Central memory CD8-positive, alpha-beta T cell (primary cell): Measurements from ENCODE around the gene LEAP2.

Source experiments
- ATAC-seq: fragments of 150-1000 bp; cut with Tn5 transposase; replicated peaks from 2 replicates; pipeline ENCODE4 v1.10.0; 2022; ENCODE audit warnings: mild to moderate bottlenecking, moderate FRiP score, moderate number of reproducible peaks; ENCODE audit not compliant: poor library complexity, severe bottlenecking; ENCODE audit errors: extremely low read depth
- DNase-seq, 2 donors: peaks; one replicate each; pipeline ENCODE4 v3.0.0; 2021; ENCODE audit warnings: low spot score in 2 of 2
- H3K27ac Mint-ChIP-seq: one replicate; pipeline ENCODE4 v1.8.0; 2022; ENCODE audit warnings: low read depth, mild to moderate bottlenecking, moderate library complexity, mixed read lengths
- H3K27me3 Mint-ChIP-seq: one replicate; pipeline ENCODE4 v1.8.0; 2022; ENCODE audit warnings: mixed read lengths
- H3K36me3 Mint-ChIP-seq: one replicate; pipeline ENCODE4 v1.8.0; 2022; ENCODE audit warnings: mild to moderate bottlenecking, moderate library complexity, mixed read lengths; ENCODE audit not compliant: insufficient read depth
- H3K4me1 Mint-ChIP-seq: one replicate; pipeline ENCODE4 v1.8.0; 2022; ENCODE audit warnings: mixed read lengths
- H3K4me3 Mint-ChIP-seq: one replicate; pipeline ENCODE4 v1.8.0; 2022; ENCODE audit warnings: mild to moderate bottlenecking, moderate library complexity, mixed read lengths
- H3K9me3 Mint-ChIP-seq: one replicate; pipeline ENCODE4 v1.8.0; 2022; ENCODE audit warnings: mixed read lengths

The LEAP2 gene, protein sequence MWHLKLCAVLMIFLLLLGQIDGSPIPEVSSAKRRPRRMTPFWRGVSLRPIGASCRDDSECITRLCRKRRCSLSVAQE

GRCh38 chr5:132873119-132873929 lies at the start of gene LEAP2:
LEAP2 (plus strand) TSS chr5:132873668; CDS start chr5:132873695, 27 bp downstream.
- no peak for DNase-seq
- ATAC-seq, result no peak
- H3K27ac Mint-ChIP-seq, result peak within 1 kb of the TSS; percentile 35
- no peak within 1 kb of the TSS for H3K4me3 Mint-ChIP-seq
- H3K27me3 Mint-ChIP-seq, result no peaks in the 10 kb centered on the region
- H3K9me3 Mint-ChIP-seq, result no peaks in the 10 kb centered on the region
- H3K4me1 Mint-ChIP-seq, result no peaks in the 10 kb centered on the region
- peaks cover 19% of the 10 kb centered on the region for H3K36me3 Mint-ChIP-seq

DNA sequence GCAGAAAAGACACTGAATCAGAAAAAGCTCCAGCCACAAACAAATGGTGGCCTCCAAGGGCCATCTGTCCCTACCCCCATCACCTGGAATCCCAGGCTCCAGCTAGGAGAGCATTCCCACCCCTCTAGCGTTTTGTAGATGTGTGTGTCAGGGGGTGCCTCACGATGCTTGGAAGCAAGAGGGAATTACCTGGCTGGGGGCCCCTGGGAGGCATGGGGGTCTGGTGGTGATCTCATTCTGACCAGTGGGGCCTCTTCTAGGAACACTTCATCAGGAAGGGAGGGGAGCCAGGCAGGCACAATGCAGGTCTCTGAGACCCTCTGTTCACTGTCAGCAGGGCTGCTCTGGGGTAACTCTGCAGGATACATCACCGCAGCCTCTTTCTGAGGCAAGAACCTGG lies 49.0 kb upstream of the LEAP2 start:
- Mint-ChIP-seq H3K27me3 (peaks cover 53% of the 10 kb centered on the region), H3K9me3 (no peaks in the 10 kb centered on the region), H3K27ac (no peak overlapping the region), H3K4me1 (peaks cover 10% of the 10 kb centered on the region), H3K36me3 (peaks cover 2% of the 10 kb centered on the region), H3K4me3 (no peak overlapping the region)
- ATAC-seq (no peak), DNase-seq (no peak)

DNA sequence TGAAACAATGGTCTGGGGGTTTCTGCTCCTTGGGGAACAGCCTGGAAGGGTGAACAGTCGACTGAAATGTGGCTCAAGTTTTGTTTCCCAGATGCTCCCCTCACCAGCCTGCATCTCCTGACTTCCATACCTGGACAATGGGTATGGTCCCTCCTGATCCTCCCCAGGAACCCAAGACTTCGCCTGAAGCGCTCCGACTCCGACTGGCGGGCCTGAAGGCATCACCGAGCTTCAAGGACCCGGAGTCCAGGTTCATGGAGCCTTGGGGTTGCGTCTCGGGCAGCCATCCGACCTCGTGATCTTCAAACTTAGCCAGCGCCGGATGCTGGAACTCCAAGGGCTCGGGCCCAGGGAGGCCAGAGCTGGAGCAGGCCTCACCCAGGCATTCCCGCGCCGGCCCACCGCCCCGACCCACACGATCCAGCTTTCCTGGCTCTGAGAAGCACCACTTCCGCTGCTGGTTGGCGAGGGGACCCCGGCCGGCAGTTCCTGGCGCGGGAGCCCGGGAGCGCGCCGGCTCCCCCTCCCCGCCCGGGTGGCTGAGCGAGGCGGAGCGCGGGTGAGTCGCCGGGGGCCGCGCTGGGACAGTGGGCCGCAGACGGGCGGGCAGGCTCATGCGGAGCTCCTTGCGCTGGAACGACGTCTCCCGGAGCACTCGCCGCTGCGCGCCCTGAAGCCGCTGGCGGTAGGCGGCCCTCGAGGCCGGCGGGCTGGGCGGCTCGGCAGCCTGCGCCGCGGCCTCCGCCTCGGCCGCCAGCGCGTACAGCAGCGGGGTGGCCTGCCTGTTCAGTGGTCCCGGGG lies 48.2 kb upstream of the LEAP2 start:
- no peak for ATAC-seq
- Mint-ChIP-seq H3K4me3 (no peak overlapping the region), H3K27me3 (peaks cover 47% of the 10 kb centered on the region), H3K27ac (no peak overlapping the region), H3K36me3 (peaks cover 5% of the 10 kb centered on the region), H3K9me3 (no peaks in the 10 kb centered on the region), H3K4me1 (peaks cover 13% of the 10 kb centered on the region)
- DNase-seq, result no peak

DNA sequence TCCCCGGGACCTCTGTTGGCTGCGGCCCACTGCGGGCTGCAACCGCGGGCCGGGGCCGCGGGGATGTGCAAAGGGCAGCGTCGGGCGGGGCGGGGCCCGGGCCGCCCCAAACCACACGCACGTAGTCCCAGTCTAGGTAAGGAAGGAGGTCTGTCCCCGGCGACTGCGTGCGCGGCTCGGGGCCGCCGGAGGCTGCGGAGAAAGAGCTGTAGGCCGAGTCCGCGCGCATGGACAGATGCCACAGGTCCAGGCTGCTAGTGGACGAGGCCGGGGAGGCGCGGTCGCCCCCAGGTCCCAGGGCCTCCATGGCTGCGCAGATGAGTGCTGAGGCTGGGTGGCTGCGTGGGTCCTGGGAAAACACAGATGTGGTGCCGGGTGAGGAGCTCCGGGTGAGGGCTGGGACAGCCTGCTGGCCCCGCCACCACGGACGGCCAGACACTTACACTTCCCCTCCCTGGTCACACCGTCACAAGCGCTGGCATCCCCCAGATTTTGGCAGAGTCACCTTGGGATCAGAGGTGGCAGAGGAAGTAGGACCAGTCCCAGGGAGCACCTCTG lies 47.6 kb upstream of the LEAP2 start:
- Mint-ChIP-seq H3K4me3 (no peak overlapping the region), H3K27me3 (peaks cover 44% of the 10 kb centered on the region), H3K4me1 (peaks cover 11% of the 10 kb centered on the region), H3K36me3 (peaks cover 3% of the 10 kb centered on the region), H3K27ac (no peak overlapping the region), H3K9me3 (no peaks in the 10 kb centered on the region)
- DNase-seq (no peak), ATAC-seq (no peak)

GRCh38 chr5:132826424-132827082 lies 46.9 kb upstream of the LEAP2 start:
- H3K4me3 Mint-ChIP-seq, result no peak overlapping the region
- H3K9me3 Mint-ChIP-seq, result no peaks in the 10 kb centered on the region
- peaks cover 3% of the 10 kb centered on the region for H3K36me3 Mint-ChIP-seq
- DNase-seq (no peak), ATAC-seq (no peak)
- peaks cover 50% of the 10 kb centered on the region for H3K27me3 Mint-ChIP-seq
- peaks cover 17% of the 10 kb centered on the region for H3K4me1 Mint-ChIP-seq
- H3K27ac Mint-ChIP-seq, result no peak overlapping the region

DNA sequence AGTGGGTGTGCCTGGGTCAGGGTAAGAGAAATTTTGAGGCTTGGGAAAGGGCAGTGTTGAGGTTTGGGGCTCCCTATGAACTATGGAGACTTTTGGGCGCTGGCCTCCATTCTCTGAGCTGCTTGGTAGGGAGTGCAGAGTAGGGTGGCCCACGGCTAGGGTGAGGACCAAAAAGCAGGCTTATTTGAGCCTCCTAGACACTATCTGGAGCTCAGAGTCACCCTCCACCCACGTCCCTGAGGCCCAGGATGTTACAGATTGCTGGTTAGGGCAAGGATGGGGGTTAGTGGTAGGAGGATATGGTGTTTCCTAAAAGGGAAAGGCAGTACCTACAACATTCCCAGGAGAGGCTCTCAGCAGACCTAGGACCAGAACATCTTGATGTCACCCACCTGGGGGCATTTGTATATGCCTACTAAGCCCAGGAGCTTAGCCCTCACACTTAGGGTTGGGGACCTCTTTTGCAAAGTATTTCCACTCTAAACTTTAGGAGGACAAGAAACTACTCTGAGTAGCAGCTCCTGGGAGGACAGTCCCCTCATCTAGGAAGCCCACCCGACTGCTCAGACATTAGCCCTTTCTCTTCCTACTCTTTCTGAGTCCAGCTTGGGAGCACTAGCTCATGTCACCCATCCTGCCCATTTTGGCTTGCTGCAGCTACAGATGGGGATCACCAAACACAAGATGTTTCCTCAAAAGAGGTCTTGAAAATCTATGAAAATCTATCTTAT lies 45.4 kb upstream of the LEAP2 start:
- DNase-seq (no peak), ATAC-seq (no peak)
- Mint-ChIP-seq H3K36me3 (peaks cover 5% of the 10 kb centered on the region), H3K27ac (no peak overlapping the region), H3K9me3 (no peaks in the 10 kb centered on the region), H3K27me3 (peaks cover 52% of the 10 kb centered on the region), H3K4me1 (peaks cover 17% of the 10 kb centered on the region), H3K4me3 (no peak overlapping the region)

GRCh38 chr5:132828846-132829494 lies 44.5 kb upstream of the LEAP2 start:
- DNase-seq (no peak), ATAC-seq (no peak)
- peaks cover 17% of the 10 kb centered on the region for H3K4me1 Mint-ChIP-seq
- H3K27me3 Mint-ChIP-seq, result peaks cover 45% of the 10 kb centered on the region
- H3K4me3 Mint-ChIP-seq, result peak overlapping the region; percentile 83
- H3K9me3 Mint-ChIP-seq, result no peaks in the 10 kb centered on the region
- H3K27ac Mint-ChIP-seq, result peak overlapping the region; percentile 1
- peaks cover 5% of the 10 kb centered on the region for H3K36me3 Mint-ChIP-seq

- Mint-ChIP-seq H3K4me1 (peaks cover 17% of the 10 kb centered on the region), H3K27me3 (peaks cover 36% of the 10 kb centered on the region), H3K27ac (peak overlapping the region; percentile 74), H3K4me3 (peak overlapping the region; percentile 83), H3K9me3 (no peaks in the 10 kb centered on the region), H3K36me3 (peaks cover 5% of the 10 kb centered on the region)
- DNase-seq (peak; percentile 51 to 62), ATAC-seq (peak; percentile 93)
These were observed 43.6 kb upstream of the LEAP2 start for GRCh38 chr5:132829742-132830435.

DNA sequence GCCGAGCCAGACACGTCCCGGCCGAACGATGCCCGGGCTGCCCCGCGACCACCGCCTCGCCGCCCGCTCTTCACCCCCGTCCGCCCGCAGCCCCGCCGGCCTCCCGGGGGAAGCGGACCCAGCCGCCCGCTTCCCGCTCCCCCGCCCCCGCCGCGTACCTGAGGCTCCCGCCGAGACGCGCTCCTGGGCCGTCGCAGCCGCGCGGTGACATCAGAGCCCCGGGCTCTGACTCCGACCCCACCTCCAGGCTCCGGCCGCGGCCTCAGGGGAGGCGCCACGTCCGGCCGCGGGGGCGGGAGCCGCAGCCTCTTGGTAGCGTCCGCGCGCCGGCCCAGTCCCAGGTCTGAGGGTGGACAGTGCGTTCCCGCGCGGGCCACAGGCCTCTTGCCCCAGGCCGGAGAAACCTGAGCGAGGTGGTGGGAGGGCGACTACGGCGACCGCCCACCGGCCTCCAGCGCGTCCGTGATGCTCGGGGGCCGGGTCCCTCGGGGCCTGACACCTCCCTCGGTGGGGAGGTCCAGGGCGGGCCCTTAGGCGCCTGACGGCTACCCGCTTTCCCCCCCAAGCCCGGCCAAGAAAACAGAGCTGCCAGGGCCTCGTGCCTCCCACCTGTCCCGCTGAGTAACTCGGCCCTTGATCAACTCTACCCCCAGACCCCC lies 42.9 kb upstream of the LEAP2 start, which contains the start of gene SHROOM1:
Gene SHROOM1, minus strand, starts transcription at position 212 of the 659 bp plus-strand sequence. CDS start 4,507 bp downstream, outside the sequence.
- H3K4me1 Mint-ChIP-seq, result peaks cover 17% of the 10 kb centered on the region
- peaks cover 5% of the 10 kb centered on the region for H3K36me3 Mint-ChIP-seq
- peaks cover 33% of the 10 kb centered on the region for H3K27me3 Mint-ChIP-seq
- DNase-seq (no peak), ATAC-seq (peak; percentile 17)
- H3K27ac Mint-ChIP-seq, result peak within 1 kb of the TSS; percentile 80
- no peaks in the 10 kb centered on the region for H3K9me3 Mint-ChIP-seq
- H3K4me3 Mint-ChIP-seq, result peak within 1 kb of the TSS; percentile 83

DNA sequence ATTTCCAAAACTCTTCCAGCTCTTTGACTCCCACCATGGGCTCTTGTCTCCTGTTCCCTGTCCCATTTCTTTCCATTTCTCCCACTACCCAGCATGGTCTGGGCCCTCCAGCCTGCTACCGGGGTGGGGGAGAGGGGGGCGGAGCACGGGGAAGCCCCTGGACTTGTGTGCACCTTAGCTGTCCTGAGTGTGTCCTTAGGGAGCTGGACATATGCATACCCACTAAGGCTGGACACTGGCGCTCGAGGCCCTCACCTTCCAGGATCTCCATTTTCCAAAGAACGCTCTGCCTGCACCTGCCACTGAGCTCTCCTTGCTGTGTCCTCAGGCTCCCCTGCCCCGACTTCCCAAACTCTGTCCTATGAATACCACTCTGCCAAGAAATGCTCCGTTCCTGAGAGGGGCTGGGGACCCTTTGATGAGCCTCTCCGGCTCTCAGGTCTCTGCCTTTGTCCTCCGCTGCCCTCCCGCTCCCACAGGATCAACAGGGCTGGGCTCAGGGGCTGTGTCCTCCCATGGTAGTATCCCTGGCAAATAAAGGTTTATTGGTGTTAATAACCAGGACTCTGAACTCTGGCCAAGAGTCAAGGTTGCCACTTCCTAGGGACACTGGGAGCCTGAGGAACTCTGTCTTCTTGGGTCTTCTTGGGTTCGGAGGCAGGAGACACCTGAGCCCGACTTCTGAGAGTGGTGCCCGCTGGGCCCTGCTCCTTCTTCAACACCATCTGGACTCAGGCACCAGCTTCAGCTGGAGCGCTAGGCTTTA lies 42.2 kb upstream of the LEAP2 start:
- peaks cover 30% of the 10 kb centered on the region for H3K27me3 Mint-ChIP-seq
- no peaks in the 10 kb centered on the region for H3K9me3 Mint-ChIP-seq
- ATAC-seq (no peak), DNase-seq (no peak)
- peaks cover 17% of the 10 kb centered on the region for H3K4me1 Mint-ChIP-seq
- H3K4me3 Mint-ChIP-seq, result peak overlapping the region; percentile 83
- H3K27ac Mint-ChIP-seq, result peak overlapping the region; percentile 80
- peaks cover 5% of the 10 kb centered on the region for H3K36me3 Mint-ChIP-seq
